Measurements from ENCODE around the gene RASSF1. TPM values are rescaled to one million over a fixed set of nuclear protein-coding genes. Genes with fewer than 3 reads are reported as not detected.

Gene RASSF1
- total RNA-seq, 2 donors from 2014 or later: 26.7 to 30.0 TPM

GRCh38 chr3:50327943-50328691 lies 12.5 kb downstream of the RASSF1 start, which contains the start of gene TUSC2:
Gene TUSC2 (minus strand): TSS chr3:50328223. CDS start chr3:50328099, 124 bp downstream.
- Histone ChIP-seq H3K4me3 (peak within 1 kb of the TSS; percentile 90 to 91), H3K27ac (peak within 1 kb of the TSS; percentile 50 to 94 (median 76)), H3K36me3 (replicated peaks in 1 of 2; ENCODE audit: insufficient read depth in 1 of 2, low read depth in 2 of 2) (peaks cover 7 to 23% of the 10 kb centered on the region in 2 donors), H3K27me3 (no peaks in the 10 kb centered on the region), H3K9me3 (no peaks in the 10 kb centered on the region), H3K4me1 (peaks cover 42% of the 10 kb centered on the region)
- peak; percentile 99 for DNase-seq
- TF ChIP-seq CTCF (IDR thresholded peaks at IDR 0.05) (peak in 1 of 7 experiments; percentile 8), POLR2A (IDR thresholded peaks at IDR 0.05) (peak; percentile 72 to 87 (median 86))
- peak; percentile 97 for ATAC-seq
- WGBS, 2 donors: 1 to 4% methylated on average over 5 to 54 of the region's 55 CpGs
- intact Hi-C loops (cut with DNase I): no loop called here

- no peak for ATAC-seq
- peak overlapping the region in 2 of 4 donors; percentile 73 to 78 for H3K27ac ChIP-seq
- H3K36me3 ChIP-seq (replicated peaks in 1 of 2; ENCODE audit: insufficient read depth in 1 of 2, low read depth in 2 of 2): peaks cover 7 to 23% of the 10 kb centered on the region in 2 donors
- H3K4me3 ChIP-seq: peak overlapping the region in 1 of 2 donors; percentile 90
- H3K4me1 ChIP-seq: peaks cover 47% of the 10 kb centered on the region
- WGBS, 2 donors: 53 to 60% methylated on average over 3 to 4 of the region's 4 CpGs
- DNase-seq: no peak
- intact Hi-C loops (cut with DNase I): no loop called here
- TF ChIP-seq CTCF (IDR thresholded peaks at IDR 0.05) (no peak), POLR2A (IDR thresholded peaks at IDR 0.05) (no peak)
- no peaks in the 10 kb centered on the region for H3K9me3 ChIP-seq
- H3K27me3 ChIP-seq: no peaks in the 10 kb centered on the region
Measured at GRCh38 chr3:50327129-50327528, 13.5 kb downstream of the RASSF1 start.

GRCh38 chr3:50326182-50326541 lies 14.5 kb downstream of the RASSF1 start:
- Histone ChIP-seq H3K27ac (no peak overlapping the region), H3K36me3 (replicated peaks in 1 of 2; ENCODE audit: insufficient read depth in 1 of 2, low read depth in 2 of 2) (peaks cover 7 to 15% of the 10 kb centered on the region in 2 donors), H3K9me3 (no peaks in the 10 kb centered on the region), H3K27me3 (no peaks in the 10 kb centered on the region), H3K4me3 (no peak overlapping the region), H3K4me1 (peaks cover 52% of the 10 kb centered on the region)
- DNase-seq: no peak
- TF ChIP-seq POLR2A (IDR thresholded peaks at IDR 0.05) (no peak), CTCF (IDR thresholded peaks at IDR 0.05) (no peak)
- 73 to 82% methylated on average over 8 of the region's 8 CpGs for WGBS, 2 donors
- ATAC-seq: no peak
- intact Hi-C loops (cut with DNase I): no loop called here

- WGBS, 2 donors: 81 to 85% methylated on average over 5 to 11 of the region's 11 CpGs
- no peak for TF ChIP-seq POLR2A (IDR thresholded peaks at IDR 0.05)
- TF ChIP-seq CTCF (IDR thresholded peaks at IDR 0.05): no peak
- no peaks in the 10 kb centered on the region for H3K9me3 ChIP-seq
- H3K27me3 ChIP-seq: no peaks in the 10 kb centered on the region
- H3K27ac ChIP-seq: no peak overlapping the region
- peaks cover 53% of the 10 kb centered on the region for H3K4me1 ChIP-seq
- ATAC-seq (no peak), DNase-seq (no peak)
- no peak overlapping the region for H3K4me3 ChIP-seq
- H3K36me3 ChIP-seq (replicated peaks in 1 of 2; ENCODE audit: insufficient read depth in 1 of 2, low read depth in 2 of 2): peaks cover 5 to 10% of the 10 kb centered on the region in 2 donors
- intact Hi-C loops (cut with DNase I): no loop called here
Measured at GRCh38 chr3:50325497-50326181, 15.0 kb downstream of the RASSF1 start.

All from body of pancreas (tissue), 4 donors.